H1 (cell line): ENCODE results near the gene BICD1. TPM values are rescaled to one million over a fixed set of nuclear protein-coding genes. Genes with fewer than 3 reads are reported as not detected.

Experiments used
- CTCF ChIA-PET: fragments of 300-600 bp; sonication (Branson Sonifier 250); formaldehyde crosslinking; loops from one replicate; lab custom pipeline; 2021; ENCODE audit not compliant: partially characterized antibody; lab: Charles Lee
- POLR2A ChIA-PET: fragments of 300-600 bp; sonication (Branson Sonifier 250); formaldehyde crosslinking; loops from one replicate; lab custom pipeline; 2021; ENCODE audit warnings: inconsistent platforms; ENCODE audit not compliant: partially characterized antibody; lab: Charles Lee
- DNase-seq, 2 experiments: peaks; one replicate each; pipeline versions ENCODE4 v3.0.0 to v3.0.0-alpha.2; 2010 to 2022; ENCODE audit warnings: low spot score in 2 of 2, low read depth in 1 of 2, mixed read lengths in 1 of 2
- FAIRE-seq: peaks from 2 replicates; lab custom pipeline; 2011; peaks lifted over from hg19 to GRCh38; lab: Jason Lieb, UNC
- H2AFZ ChIP-seq: 2 replicates; pipeline ENCODE4 v1.8.1; 2012; ENCODE audit warnings: low read length, inconsistent platforms
- H2AK5ac ChIP-seq: 2 replicates; pipeline ENCODE4 v1.6.1; 2013; ENCODE audit warnings: low read depth, low read length
- H2BK120ac ChIP-seq: replicated peaks from 2 replicates; pipeline ENCODE3; 2013; ENCODE audit warnings: low read depth, low read length, inconsistent platforms
- H2BK12ac ChIP-seq: 2 replicates; pipeline ENCODE4 v1.6.1; 2013; ENCODE audit warnings: low read depth, low read length
- H2BK15ac ChIP-seq: 2 replicates; pipeline ENCODE4 v1.6.1; 2013; ENCODE audit warnings: low read length
- H2BK20ac ChIP-seq: 2 replicates; pipeline ENCODE4 v1.6.1; 2013; ENCODE audit warnings: low read length
- H2BK5ac ChIP-seq: 2 replicates; pipeline ENCODE4 v1.6.1; 2013; ENCODE audit warnings: low read depth, low read length
- H3K14ac ChIP-seq: 2 replicates; pipeline ENCODE4 v1.6.1; 2013; ENCODE audit warnings: inconsistent platforms; ENCODE audit not compliant: insufficient read length
- H3K18ac ChIP-seq: 2 replicates; pipeline ENCODE4 v1.6.1; 2013; ENCODE audit warnings: low read length; ENCODE audit errors: extremely low read depth
- H3K23ac ChIP-seq: 2 replicates; pipeline ENCODE4 v1.6.1; 2013; ENCODE audit warnings: inconsistent platforms; ENCODE audit not compliant: insufficient read length
- H3K23me2 ChIP-seq: 2 replicates; pipeline ENCODE4 v1.6.1; 2013; ENCODE audit warnings: low read depth, low read length
- H3K27ac ChIP-seq: 2 replicates; pipeline ENCODE4 v1.6.1; 2011; ENCODE audit warnings: low read depth, low read length, inconsistent platforms
- H3K27me3 ChIP-seq, 4 experiments: replicated peaks in 1 of 4; 1 replicate in 1 of 4; 2 replicates in 3 of 4; pipeline versions ENCODE4 v1.6.1 to v1.8.1; 2011 to 2013; ENCODE audit warnings: low read length in 3 of 4, mild to moderate bottlenecking in 3 of 4, inconsistent platforms in 2 of 4, mixed read lengths in 2 of 4, moderate library complexity in 1 of 4; ENCODE audit not compliant: control insufficient read depth in 3 of 4, insufficient read depth in 3 of 4; ENCODE audit errors: extremely low read depth in 1 of 4
- H3K36me3 ChIP-seq, 4 experiments: 2 replicates each; pipeline versions ENCODE4 v1.6.1 to v1.8.1; 2011 to 2013; ENCODE audit warnings: mild to moderate bottlenecking in 4 of 4, low read length in 3 of 4, moderate library complexity in 2 of 4, control low read depth in 1 of 4, inconsistent platforms in 1 of 4; ENCODE audit not compliant: insufficient read depth in 4 of 4, control insufficient read depth in 2 of 4
- H3K4ac ChIP-seq: replicated peaks from 2 replicates; pipeline ENCODE3; 2013; ENCODE audit warnings: low read length, low read depth, mixed read lengths, inconsistent platforms; ENCODE audit not compliant: insufficient read length
- H3K4me1 ChIP-seq, 4 experiments: replicated peaks in 1 of 4; 1 replicate in 1 of 4; 2 replicates in 3 of 4; pipeline versions ENCODE4 v1.6.1 to v1.8.1; 2011 to 2013; ENCODE audit warnings: low read length in 3 of 4, inconsistent platforms in 2 of 4, mixed read lengths in 1 of 4; ENCODE audit not compliant: insufficient read depth in 4 of 4, control insufficient read depth in 3 of 4
- H3K4me2 ChIP-seq, 2 experiments: 2 replicates each; pipeline versions ENCODE4 v1.6.1 to v1.8.1; 2011 to 2013; ENCODE audit warnings: low read depth in 2 of 2, low read length in 2 of 2, control low read depth in 1 of 2, inconsistent platforms in 1 of 2, mild to moderate bottlenecking in 1 of 2; ENCODE audit not compliant: insufficient read depth in 1 of 2
- H3K4me3 ChIP-seq, 4 experiments: fragments of 200-600, 300-600 bp in 1 of 4; sonication (generic), shearing (Covaris generic), sonication (Bioruptor Twin) in 1 of 4; 2 replicates each; pipeline versions ENCODE4 v1.5.1 to v1.8.1; 2011 to 2016; ENCODE audit warnings: low read length in 4 of 4, low read depth in 3 of 4, control low read depth in 2 of 4, inconsistent platforms in 2 of 4, mild to moderate bottlenecking in 2 of 4, mixed read lengths in 1 of 4, moderate library complexity in 1 of 4; ENCODE audit not compliant: insufficient read depth in 2 of 4; ENCODE audit errors: extremely low read depth in 1 of 4
- H3K56ac ChIP-seq: replicated peaks from 2 replicates; pipeline ENCODE3; 2013; ENCODE audit warnings: low read depth, mild to moderate bottlenecking, mixed read lengths, low read length, inconsistent platforms; ENCODE audit not compliant: insufficient read length
- H3K79me1 ChIP-seq: 2 replicates; pipeline ENCODE4 v1.6.1; 2013; ENCODE audit warnings: low read depth, low read length, control low read depth
- H3K79me2 ChIP-seq, 2 experiments: 2 replicates each; pipeline versions ENCODE4 v1.6.1 to v1.8.1; 2012 to 2013; ENCODE audit warnings: low read length in 2 of 2, mild to moderate bottlenecking in 2 of 2, inconsistent platforms in 1 of 2; ENCODE audit not compliant: insufficient read depth in 2 of 2, control insufficient read depth in 1 of 2
- H3K9ac ChIP-seq, 4 experiments: replicated peaks in 1 of 4; 1 replicate in 1 of 4; 2 replicates in 3 of 4; pipeline versions ENCODE4 v1.6.1 to v1.8.1; 2011 to 2013; ENCODE audit warnings: low read depth in 3 of 4, low read length in 3 of 4, control low read depth in 2 of 4, mild to moderate bottlenecking in 2 of 4, moderate library complexity in 2 of 4, inconsistent platforms in 1 of 4; ENCODE audit errors: extremely low read depth in 1 of 4
- H3K9me3 ChIP-seq, 2 experiments: 2 replicates each; pipeline versions ENCODE4 v1.6.1 to v1.8.1; 2012 to 2013; ENCODE audit warnings: mild to moderate bottlenecking in 2 of 2, moderate library complexity in 2 of 2, control low read depth in 1 of 2, inconsistent platforms in 1 of 2, low read depth in 1 of 2, low read length in 1 of 2, mixed read lengths in 1 of 2; ENCODE audit not compliant: insufficient read depth in 2 of 2
- H4K20me1 ChIP-seq, 2 experiments: replicated peaks in 1 of 2; 2 replicates each; pipeline versions ENCODE3 to v1.8.1; 2011 to 2013; ENCODE audit warnings: inconsistent platforms in 2 of 2, low read length in 2 of 2, mild to moderate bottlenecking in 1 of 2; ENCODE audit not compliant: insufficient read depth in 2 of 2, control insufficient read depth in 1 of 2
- H4K5ac ChIP-seq: 2 replicates; pipeline ENCODE4 v1.6.1; 2013; ENCODE audit warnings: low read length, low read depth, mixed read lengths, inconsistent platforms; ENCODE audit not compliant: insufficient read length
- H4K8ac ChIP-seq: 2 replicates; pipeline ENCODE4 v1.8.0; 2013; ENCODE audit warnings: mild to moderate bottlenecking, moderate library complexity, low read length, inconsistent platforms; ENCODE audit not compliant: insufficient read depth; ENCODE audit errors: extremely low read depth
- H4K91ac ChIP-seq: replicated peaks from 2 replicates; pipeline ENCODE3; 2013; ENCODE audit warnings: low read length, mixed read lengths, inconsistent platforms; ENCODE audit not compliant: insufficient read length
- CBX5 ChIP-seq: fragments of 300-800, 300-1000 bp; sonication (generic); IDR thresholded peaks from 2 replicates; pipeline ENCODE4 v1.7.1; 2016; ENCODE audit warnings: antibody characterized with exemption, low read length, low read depth
- FOSL1 ChIP-seq: IDR thresholded peaks from 2 replicates; pipeline ENCODE4 v1.6.1; 2011; ENCODE audit warnings: mild to moderate bottlenecking, low read depth, low read length, moderate library complexity; ENCODE audit not compliant: insufficient read depth
- GTF2F1 ChIP-seq: IDR thresholded peaks from 2 replicates; pipeline ENCODE4 v1.6.1; 2012; ENCODE audit warnings: low read depth, low read length, improper control_type of control experiment, borderline replicate concordance
- NANOG ChIP-seq: IDR thresholded peaks from 2 replicates; pipeline ENCODE4 v1.6.1; 2011; ENCODE audit warnings: low read length, low read depth, mild to moderate bottlenecking, inconsistent platforms; ENCODE audit not compliant: insufficient read depth, poor library complexity, severe bottlenecking
- RFX5 ChIP-seq: IDR thresholded peaks from 2 replicates; pipeline ENCODE4 v1.6.1; 2011; ENCODE audit warnings: low read depth, low read length, improper control_type of control experiment, borderline replicate concordance
- WGBS, 2 experiments: shearing (Covaris generic) in 1 of 2; methylation state at CpG; one replicate each; pipeline versions ENCODE4 v1.1.6 to v1.1.7; 2013 to 2015; ENCODE audit warnings: low lambda C conversion rate in 2 of 2, mixed read lengths in 2 of 2, inconsistent platforms in 1 of 2, low coverage in 1 of 2, missing lambda C conversion rate in 1 of 2; ENCODE audit not compliant: insufficient replicate concordance in 2 of 2, insufficient coverage in 1 of 2, insufficient read length in 1 of 2; ENCODE audit errors: extremely low coverage in 1 of 2, missing lambda C conversion rate in 1 of 2; 5-methylcytosine and 5-hydroxymethylcytosine counted together
- polyA plus RNA-seq, 7 experiments: library from polyadenylated mRNA; depleted of rRNA in 3 of 7; stranded (reverse) in 5 of 7; unstranded in 2 of 7; fragments of >200 nt in 5 of 7; fragments of 200-250 nt in 2 of 7; gene quantifications; 1 replicate in 5 of 7; 2 replicates in 1 of 7; 4 replicates in 1 of 7; pipeline versions ENCODE4 v1.2.1 to v1.2.3, GENCODE V29; 2011 to 2013; ENCODE audit warnings: missing spikeins in 2 of 7, mixed read lengths in 2 of 7
- total RNA-seq: library from RNA; stranded (reverse); fragmentation: NEBNext Ultra II Directional; extraction: Animal tissue kit (Norgen Biotek cat#: 25700); gene quantifications from 2 replicates; pipeline ENCODE4 v1.2.1, GENCODE V29; 2021

The BICD1 gene
- total and polyA plus RNA-seq, 2 of the 8 experiments (the other 6 are each of a cell fraction or from before 2014, with no cell fraction given): 34.1 to 58.4 TPM

- no peak overlapping the region for H3K4ac ChIP-seq
- no peak for FAIRE-seq
These were observed 174.5 kb downstream of the BICD1 start for GRCh38 chr12:32281098-32281497.

More at GRCh38 chr12:32281098-32281497, 174.5 kb downstream of the BICD1 start:
- H3K79me2 ChIP-seq: peaks cover 0 to 3% of the 10 kb centered on the region in 2 experiments; a peak in 1 of 4 replicates
- peaks cover 4 to 12% (median 8%) of the 10 kb centered on the region in 4 experiments for H3K4me1 ChIP-seq
- H3K4me2 ChIP-seq: no peak overlapping the region
- no peak overlapping the region for H4K8ac ChIP-seq
- H3K23ac ChIP-seq: no peak overlapping the region
- no peak overlapping the region for H2BK15ac ChIP-seq
- no peak overlapping the region for H2AK5ac ChIP-seq
- no peak overlapping the region for H3K4me3 ChIP-seq
- H2BK5ac ChIP-seq: no peak overlapping the region
- H3K27ac ChIP-seq: no peak overlapping the region
- no peak overlapping the region for H2BK20ac ChIP-seq
- no peaks in the 10 kb centered on the region for H4K20me1 ChIP-seq
- H4K5ac ChIP-seq: no peak overlapping the region
- POLR2A ChIA-PET: interaction anchor here (0.7 to 0.8 kb wide), 2 partner anchors 9 to 44 kb away, joined by 3 read pairs; no protein-coding TSS in a partner anchor
- no peak overlapping the region for H3K18ac ChIP-seq
- no peaks in the 10 kb centered on the region; the same call in 1 of the 2 replicates for H3K79me1 ChIP-seq
- 88% methylated on average over 3 of the region's 3 CpGs; no CpG with 5 or more reads in 1 of the 2 experiments for WGBS, 2 experiments
- H3K56ac ChIP-seq: no peak overlapping the region
- no peak overlapping the region for H3K9ac ChIP-seq
- no peak overlapping the region for H2BK12ac ChIP-seq
- H2AFZ ChIP-seq: no peak overlapping the region
- CTCF ChIA-PET: interaction anchor here (1.1 kb wide), 2 partner anchors 13 to 20 kb away, joined by 3 to 4 read pairs; no protein-coding TSS in a partner anchor
- H4K91ac ChIP-seq: no peak overlapping the region
- H3K9me3 ChIP-seq: no peaks in the 10 kb centered on the region
- TF ChIP-seq FOSL1: no peak
- no peak for TF ChIP-seq RFX5
- TF ChIP-seq NANOG: no peak
- no peak for TF ChIP-seq CBX5
- no peak for TF ChIP-seq GTF2F1
- H3K27me3 ChIP-seq: no peaks in the 10 kb centered on the region
- no peak overlapping the region for H2BK120ac ChIP-seq
- no peaks in the 10 kb centered on the region for H3K23me2 ChIP-seq
- H3K36me3 ChIP-seq: no peaks in the 10 kb centered on the region; a peak in 2 of 8 replicates
- no peak for DNase-seq
- H3K14ac ChIP-seq: no peak overlapping the region
